Left colon (tissue), 2 donors: ENCODE results near the gene LIF. TPM values are rescaled to one million over a fixed set of nuclear protein-coding genes. Genes with fewer than 3 reads are reported as not detected.
A peak's percentile ranks its signal among the peaks of the same experiment; 100 is the strongest.

Experiments
- ATAC-seq: fragments of 200-7000 bp; cut with Tn5 transposase; one replicate; pipeline ENCODE4 v1.9.1; 2020; ENCODE audit warnings: mild to moderate bottlenecking, moderate library complexity
- DNase-seq, 2 donors: peaks; one replicate each; pipeline ENCODE4 v3.0.0-alpha.2; 2020
- intact Hi-C, 2 donors: fragments of 100-400 bp; cut with DNase I in 1 of 2; cut with micrococcal nuclease in 1 of 2; formaldehyde crosslinking; loops; one replicate each; pipeline versions ENCODE4 v1.11.2 to v1.14.0; 2022; cut with DNase I, micrococcal nuclease
- total RNA-seq, 2 donors: library from RNA; stranded (reverse); fragmentation: NEBNext Ultra II Directional; extraction: Animal tissue kit (Norgen Biotek cat#: 25700); gene quantifications; one replicate each; pipeline ENCODE4 v1.2.1, GENCODE V29; 2021
- donor health status: DM: no; HTN: no; CAD: no.
- donor health status: DM: yes; HTN: yes; CAD: no.

Gene LIF
- total RNA-seq, 2 donors from 2014 or later, result 8.2 to 11.7 TPM

DNA sequence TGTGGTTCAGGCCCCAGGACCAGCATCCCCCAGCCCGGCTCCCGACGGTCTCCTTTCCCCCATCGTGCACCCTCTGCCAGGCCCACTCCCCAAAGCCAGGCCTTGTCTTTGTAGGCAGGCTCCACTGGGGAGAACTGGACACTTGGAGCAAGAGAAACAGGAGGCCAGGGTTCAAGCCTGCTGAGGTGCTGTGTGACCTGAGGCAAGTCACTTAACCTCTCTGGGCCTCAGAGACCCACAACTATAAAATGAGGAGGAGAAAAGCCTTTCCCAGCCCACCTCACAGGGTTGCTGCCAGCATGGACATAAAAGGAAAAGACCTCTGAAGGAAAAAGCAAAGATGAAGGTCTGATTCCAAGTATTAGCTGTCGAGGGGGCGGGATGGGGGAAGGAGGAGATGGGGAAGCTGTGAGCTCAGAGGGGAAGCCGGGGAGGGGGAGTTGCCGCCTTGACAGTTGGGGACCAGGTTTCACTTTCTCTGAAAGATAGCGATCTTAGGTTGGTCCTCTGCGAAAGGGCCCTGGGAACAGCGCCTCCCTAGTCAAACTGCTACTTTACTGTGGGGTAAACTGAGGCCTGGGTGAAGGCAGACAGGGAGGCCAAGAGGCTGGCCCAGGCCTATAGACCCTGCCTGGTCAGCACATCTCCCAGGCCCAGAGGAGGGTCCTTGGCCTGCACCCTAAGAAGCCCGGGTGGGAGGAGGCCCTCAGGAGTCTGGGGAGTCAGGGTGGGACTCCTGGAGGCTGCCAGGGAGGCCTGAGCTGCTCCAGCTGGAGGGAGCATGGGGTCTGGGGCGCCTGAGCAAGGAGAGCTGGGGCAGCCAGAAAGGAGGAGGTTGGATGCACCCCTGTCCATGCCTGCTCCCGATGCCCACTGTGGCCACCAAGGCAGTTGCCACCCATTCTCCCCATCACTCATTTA, 21.1 kb upstream of the LIF start:
- intact Hi-C loops, result no loop called here
- DNase-seq (peak in 1 of 2 donors; percentile 53), ATAC-seq (no peak)

DNA sequence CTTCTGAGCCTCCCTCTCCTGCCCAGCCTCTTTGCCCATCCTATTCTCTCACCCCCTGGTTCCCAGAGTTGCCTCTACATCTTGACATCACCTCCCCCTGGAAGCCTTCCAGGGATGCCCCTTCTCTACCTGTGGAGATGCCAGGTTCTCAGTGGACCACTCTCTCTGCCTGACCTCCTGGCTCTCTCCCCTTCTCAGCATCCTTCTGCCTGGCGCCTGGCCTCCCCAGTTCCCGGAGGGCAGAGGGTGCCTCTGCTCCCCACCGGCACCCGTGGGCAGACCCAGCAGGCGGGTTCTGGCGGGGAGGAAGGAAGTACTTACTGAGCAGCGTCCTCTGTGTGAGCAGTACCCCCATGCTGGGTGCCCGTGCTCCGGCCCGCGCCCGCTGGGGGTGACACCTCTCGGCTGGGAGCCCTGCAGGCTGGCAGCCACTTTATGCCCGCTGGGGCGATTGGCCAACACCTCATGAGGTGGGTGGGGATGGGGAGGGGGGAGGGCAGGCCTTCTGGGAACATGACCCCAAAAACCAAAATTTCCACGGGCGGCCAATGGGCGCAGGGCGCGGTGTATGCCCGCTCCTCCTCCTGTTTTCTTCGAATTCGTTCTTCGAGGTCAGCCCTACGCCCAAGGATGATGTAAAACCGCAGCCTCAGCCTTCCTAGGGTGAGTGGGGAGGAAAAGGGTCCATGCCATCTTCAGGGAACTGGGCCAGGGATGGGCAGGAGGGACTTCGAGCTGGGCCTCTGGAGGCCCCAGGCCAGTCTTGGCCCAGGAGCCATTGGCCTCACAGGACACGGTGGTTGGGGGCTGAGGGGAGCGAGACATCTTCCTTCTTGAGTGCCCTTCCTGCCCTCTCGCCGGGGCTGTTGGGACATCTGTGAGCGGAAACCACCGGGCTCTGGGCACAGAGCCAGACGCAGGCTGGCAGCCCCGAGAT, 20.2 kb upstream of the LIF start, which contains the start of gene OSM:
TSS of gene OSM (minus strand) at position 407 of the 937 bp plus-strand sequence. CDS start at position 355, 52 bp downstream.
- ATAC-seq (peak; percentile 19), DNase-seq (peak; percentile 62 to 70)
- intact Hi-C loops, result no loop called here

DNA sequence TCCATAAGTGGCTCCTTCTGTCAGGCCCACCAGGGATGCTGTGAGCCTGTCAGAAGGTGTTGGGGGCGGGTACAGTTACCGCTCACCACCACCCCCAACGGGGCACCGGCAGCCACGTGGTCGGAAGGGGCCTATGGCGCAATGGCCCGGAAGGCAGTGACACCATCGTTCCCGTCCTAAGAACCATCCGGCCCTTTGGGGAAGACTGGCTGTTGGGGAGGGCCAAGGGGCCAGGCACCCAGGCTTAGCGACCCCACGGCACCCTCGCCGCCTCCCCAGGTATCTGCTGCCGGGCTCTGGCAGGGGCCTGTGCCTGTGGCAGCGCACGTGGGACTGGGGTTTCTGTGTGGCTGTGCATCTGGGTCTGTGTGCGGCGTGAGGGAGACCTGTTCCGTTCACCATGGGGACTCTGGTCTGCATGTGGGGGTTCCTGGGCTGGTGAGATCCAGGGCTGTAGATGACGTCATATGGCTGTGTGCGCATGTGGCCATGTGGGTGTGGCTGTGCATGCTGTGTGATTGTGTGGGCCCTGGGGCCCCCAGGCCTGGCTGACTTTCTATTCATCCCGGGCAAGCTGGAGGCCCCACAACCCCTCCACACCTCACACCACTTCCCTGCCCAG, 19.4 kb upstream of the LIF start:
- ATAC-seq (peak; percentile 31), DNase-seq (peak; percentile 61 to 70)
- intact Hi-C loops, result no loop called here

DNA sequence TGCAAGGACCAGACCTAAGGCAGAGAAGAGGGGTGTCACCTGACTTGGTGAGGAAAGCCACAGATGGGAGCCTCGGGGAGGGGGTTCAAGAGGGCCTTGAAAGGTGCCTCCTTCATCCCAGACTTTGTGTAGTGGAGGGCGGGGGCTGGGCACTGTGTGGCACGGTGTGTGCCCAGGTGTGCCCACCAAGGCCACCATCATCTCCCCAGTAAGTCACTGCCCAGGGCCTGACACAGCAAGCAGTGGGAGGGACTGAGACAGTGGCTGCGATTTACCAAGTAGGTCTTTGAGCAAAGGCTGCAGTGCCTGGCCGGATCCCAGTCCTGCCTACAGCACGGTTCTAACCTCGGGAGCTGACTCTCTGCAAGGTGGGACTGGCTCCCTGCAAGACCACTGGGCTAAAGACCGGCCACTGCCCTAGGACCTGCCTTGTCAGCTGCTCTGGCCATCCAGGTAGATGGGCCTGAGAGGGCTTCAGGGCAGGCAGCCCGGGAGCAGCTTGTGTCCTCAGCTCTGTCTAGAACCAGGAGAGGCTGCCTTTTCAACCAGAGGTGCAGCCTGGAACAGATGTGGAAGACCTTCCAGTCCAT, 18.7 kb upstream of the LIF start:
- intact Hi-C loops, result no loop called here
- DNase-seq, result no peak

DNA sequence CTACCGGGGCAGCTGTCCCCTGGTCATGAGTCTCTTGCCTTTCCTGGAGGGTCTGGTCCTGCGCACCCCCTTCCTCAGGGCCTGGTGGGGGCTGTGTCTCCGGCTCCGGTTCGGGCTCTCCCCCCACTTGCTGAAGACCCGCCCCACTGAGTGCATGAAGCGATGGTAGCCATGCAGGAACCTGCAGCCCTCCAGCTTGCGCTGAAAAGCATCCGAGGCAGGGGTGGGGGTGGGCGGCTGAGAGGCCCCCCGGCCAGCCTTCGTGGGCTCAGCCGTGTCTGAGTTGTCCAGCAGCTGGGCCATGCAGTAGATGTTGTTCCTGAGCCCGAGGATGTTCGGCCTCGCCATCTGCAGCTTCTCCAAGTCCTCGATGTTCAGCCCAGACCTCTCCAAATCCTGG, 17.3 kb upstream of the LIF start:
- no peak for DNase-seq
- ATAC-seq, result no peak
- intact Hi-C loops, result loop anchor here (5.0 kb wide), 1 partner anchor 123 kb away; the partner anchor contains the start of gene RNF215 (in 2 of the 2)

More for the DNA sequence above, 18.7 kb upstream of the LIF start:
- ATAC-seq, result no peak

DNA sequence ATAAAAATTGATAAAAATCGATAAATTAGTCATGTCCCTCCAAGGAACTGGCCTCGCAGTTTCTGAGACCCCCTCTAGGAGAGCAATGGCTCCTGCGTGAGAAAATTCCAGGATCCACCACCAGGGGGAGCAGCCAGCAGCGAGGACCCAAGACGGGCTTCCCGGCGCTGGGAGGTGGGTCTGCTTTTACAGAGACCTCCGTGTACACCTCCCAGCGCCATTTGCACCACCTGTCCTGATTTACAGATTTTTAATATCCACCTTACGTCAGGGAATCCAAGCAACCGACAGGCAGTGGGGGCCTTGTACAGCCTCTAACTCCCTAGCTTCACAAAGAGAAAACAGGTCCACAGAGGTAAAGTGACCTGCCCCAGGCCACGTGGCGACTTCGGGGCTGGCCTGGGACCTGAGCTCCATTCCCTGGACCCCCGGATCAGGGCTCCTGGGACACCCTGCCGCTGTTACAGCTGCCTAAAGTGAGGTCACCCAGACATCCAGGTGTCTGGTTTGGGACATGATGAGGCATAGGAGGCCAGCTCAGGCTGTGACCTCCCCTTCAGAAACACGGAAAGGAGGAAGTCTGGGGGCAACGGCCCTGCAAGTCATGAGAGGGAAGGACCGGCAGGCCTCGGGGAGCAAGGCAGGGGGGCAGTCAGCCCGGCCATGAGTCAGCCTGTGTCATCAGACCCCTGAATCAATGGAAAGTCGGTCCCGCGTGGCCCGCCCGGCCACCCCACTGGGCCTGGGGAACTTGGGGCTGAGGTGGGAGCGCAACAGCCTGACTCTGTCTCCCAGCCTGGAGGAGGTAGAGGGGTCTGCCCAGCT, 16.6 kb upstream of the LIF start:
- intact Hi-C loops, result loop anchor here (5.0 kb wide), 1 partner anchor 124 kb away; the partner anchor contains the start of gene RNF215 (in 2 of the 2)
- peak; percentile 59 to 85 for DNase-seq
- peak; percentile 29 for ATAC-seq

DNA sequence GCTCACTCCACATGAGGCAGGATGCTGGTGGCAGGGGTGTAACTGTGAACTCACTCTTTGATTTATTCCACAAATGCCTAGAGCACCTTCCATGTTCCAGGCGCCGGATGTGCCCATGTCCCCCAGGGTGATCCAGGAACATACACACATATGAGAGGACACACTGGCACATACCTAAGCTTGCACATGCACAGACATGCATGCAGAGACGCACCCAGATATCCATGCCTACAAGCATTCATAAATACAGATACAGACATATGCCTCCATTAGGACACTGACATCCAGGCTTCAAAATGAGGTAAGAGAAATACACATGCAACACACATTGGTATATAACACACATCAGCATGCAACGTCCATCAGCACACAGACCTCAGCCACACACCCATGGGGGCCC, 15.6 kb upstream of the LIF start:
- DNase-seq (no peak), ATAC-seq (no peak)
- intact Hi-C loops, result loop anchor here (5.0 kb wide), 1 partner anchor 125 kb away; the partner anchor contains the start of gene RNF215 (in 2 of the 2)

DNA sequence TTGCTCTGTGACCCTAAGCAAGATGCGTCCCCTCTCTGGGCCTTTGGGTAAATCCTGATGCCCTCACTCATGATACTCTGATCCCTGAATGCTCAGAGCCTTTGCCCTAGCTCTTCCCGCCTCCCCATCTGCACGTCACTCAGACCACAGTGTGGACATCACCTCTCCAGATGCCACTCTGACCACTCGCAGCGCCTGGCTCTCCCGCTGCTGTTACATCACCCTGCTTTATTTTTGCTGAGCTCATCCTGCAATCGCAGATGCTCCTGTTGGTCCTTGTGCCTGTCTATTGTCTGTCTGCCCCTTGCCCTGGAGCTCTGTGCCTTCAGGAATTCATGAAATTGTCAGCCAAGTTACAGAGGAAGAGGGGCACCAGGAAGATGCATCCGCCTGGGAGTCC, 14.6 kb upstream of the LIF start:
- no peak for ATAC-seq
- DNase-seq, result no peak
- intact Hi-C loops, result loop anchor here (5.0 kb wide), 1 partner anchor 126 kb away; the partner anchor contains the start of gene RNF215 (in 2 of the 2)

DNA sequence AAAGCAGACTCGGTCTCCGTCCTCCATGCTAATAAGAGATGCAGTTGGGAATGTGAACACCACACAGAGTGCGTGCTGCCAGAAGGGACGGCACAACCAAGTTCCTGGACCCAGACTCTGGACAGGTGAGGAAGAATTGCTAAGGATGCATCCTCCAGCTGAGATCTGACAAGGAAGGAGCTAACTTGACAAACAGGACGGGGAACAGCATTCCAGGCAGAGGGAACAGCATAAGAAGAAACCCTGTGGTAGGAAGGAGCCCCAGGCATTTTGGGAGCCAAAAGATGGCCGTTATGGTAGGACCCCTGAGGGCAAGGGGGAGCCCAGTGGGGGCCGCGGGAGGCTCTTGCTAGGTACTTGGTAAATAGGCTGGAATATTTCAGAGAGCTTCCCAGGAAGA, 14.1 kb upstream of the LIF start:
- no peak for ATAC-seq
- intact Hi-C loops, result loop anchor here (5.0 kb wide), 1 partner anchor 127 kb away; the partner anchor contains the start of gene RNF215 (in 2 of the 2)

DNA sequence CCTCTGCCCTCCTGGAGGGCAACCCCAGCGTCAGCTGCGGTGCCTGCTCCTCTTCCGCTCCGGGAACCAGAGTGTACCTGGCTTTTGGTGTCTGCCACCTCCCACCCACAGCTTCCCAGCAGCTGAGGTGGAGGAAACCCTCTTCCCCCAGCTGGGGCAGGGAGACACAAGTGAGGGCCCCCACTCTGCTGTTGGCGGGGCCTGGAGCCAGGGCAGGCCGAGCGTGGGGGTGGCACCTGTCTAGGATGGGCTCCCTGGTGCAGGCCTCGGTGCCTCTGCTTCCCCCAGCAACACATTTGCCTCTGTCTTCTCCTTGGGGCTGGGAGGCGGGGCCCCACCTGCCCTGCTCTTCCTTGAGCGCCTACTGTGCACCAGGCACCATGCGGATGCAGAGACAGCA, 13.7 kb upstream of the LIF start:
- ATAC-seq (no peak), DNase-seq (no peak)
- intact Hi-C loops, result loop anchor here (5.0 kb wide), 1 partner anchor 127 kb away; the partner anchor contains the start of gene RNF215 (in 2 of the 2)

More for the DNA sequence above, 14.1 kb upstream of the LIF start:
- DNase-seq, result no peak

DNA sequence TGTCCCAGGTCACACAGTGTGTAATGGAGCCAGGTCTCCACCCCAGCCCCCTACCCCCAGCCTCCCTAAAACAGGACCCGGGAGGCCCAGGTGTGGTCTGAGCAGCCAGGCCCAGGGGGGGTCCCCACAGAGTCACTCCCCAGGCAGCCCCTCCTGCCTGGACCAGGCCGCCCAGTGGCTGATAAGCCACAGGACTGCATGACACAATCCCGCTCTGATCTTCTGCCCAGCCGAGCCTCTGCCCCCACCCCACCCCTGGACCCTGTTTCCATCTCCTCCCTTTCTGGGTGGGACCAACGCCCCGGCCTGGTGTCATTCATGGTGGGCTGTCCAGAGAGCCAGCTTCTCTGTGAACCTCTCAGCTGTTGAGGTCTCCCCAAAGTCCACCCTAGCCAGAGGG, 7.8 kb upstream of the LIF start:
- ATAC-seq, result no peak
- peak in 1 of 2 donors; percentile 11 for DNase-seq
- intact Hi-C loops, result loop anchor here in 1 of 2 donors (2.0 kb wide), 1 partner anchor 146 kb away; no protein-coding TSS in a partner anchor

DNA sequence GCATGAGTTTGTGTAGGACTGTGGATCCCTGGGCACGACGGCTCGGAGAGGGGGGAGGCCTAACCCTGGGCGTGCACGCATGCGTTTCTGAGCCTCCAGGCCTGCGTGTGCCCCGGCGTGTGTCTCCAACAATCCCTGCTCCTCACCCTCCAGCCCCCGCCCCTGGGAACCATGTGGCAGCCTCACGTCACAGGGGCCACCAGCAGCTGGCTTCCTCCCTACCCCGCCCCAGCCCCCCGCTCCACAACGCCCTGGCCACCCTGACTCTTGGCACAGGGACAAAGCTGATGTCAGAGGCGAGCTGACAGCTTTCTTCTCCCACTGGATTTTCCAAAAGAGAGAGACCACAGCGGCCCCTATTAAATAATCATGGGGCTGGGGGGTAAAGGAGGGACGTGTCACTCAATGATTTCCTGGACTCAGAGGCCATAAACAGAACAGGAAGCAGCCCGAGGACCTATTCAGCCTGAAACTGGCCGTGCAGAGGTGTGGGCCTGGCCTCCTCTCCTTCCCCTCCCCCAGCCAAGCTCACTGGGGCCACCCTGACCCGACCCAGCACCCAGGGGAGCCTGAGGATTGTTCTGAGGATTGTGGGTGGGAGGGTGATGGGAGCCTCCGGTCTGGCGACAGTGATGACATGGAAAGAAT, 6.8 kb upstream of the LIF start:
- DNase-seq, result peak; percentile 81 to 87
- peak; percentile 26 for ATAC-seq
- intact Hi-C loops, result no loop called here

DNA sequence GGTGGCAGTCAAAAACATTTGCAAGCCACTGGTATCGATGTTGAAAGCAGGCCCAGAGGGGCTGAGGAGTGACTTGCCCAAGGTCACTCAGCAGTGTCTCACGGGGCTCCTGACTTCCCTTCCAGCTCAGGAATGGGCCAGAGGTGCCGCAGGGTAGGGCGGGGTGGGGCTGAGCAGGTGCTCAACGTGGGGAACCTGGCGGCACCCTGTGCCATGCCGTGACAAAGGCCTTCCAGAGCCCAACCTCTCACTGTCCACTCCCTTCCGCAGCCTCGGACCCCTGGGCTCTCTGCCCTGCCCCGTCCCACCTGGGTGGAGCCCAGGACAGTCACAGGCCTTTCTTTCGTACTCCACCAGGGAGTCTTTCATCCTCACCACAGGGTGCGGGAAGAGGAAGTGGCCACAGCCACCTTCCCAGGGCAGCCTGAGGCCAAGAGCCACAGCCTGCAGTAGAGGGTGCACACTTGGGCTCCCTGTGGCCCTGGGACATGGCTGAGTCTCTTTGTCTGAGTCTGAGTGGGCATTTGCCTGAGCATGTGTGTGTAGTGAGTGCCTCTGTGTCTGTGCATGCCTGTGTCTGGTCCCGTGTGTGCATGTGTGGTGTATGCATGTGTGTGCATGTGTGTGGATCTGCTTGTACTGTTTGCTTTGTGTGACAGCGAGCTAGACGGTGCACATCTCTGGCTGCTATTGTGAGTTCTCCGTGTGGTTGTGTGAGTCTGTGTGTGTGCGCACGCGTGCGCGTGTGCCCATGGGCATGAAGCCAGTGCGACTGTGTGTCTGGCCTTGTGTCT, 6.0 kb upstream of the LIF start:
- DNase-seq (peak; percentile 76 to 82), ATAC-seq (peak; percentile 55)
- intact Hi-C loops, result no loop called here

DNA sequence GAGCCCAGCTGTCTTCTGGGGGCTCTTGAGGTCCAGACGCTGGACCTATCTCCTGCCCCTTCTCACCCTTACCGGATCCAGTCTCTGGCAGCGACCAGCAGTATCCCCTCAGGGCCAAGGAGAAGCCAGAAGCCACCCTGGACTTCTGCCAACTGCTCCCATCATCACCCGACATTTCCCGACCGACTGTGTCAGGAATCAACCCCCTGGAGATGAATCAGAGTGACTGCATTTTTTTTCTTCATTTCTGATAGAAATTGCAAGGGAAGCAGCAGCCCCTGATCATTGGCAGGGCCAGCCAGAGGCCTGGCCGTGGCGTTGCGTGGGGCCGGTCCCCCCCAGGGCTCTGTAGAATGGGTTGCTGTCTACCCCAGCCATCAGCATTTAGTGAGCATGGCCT, 5.2 kb upstream of the LIF start:
- intact Hi-C loops, result no loop called here
- DNase-seq, result peak in 1 of 2 donors; percentile 14
- no peak for ATAC-seq

DNA sequence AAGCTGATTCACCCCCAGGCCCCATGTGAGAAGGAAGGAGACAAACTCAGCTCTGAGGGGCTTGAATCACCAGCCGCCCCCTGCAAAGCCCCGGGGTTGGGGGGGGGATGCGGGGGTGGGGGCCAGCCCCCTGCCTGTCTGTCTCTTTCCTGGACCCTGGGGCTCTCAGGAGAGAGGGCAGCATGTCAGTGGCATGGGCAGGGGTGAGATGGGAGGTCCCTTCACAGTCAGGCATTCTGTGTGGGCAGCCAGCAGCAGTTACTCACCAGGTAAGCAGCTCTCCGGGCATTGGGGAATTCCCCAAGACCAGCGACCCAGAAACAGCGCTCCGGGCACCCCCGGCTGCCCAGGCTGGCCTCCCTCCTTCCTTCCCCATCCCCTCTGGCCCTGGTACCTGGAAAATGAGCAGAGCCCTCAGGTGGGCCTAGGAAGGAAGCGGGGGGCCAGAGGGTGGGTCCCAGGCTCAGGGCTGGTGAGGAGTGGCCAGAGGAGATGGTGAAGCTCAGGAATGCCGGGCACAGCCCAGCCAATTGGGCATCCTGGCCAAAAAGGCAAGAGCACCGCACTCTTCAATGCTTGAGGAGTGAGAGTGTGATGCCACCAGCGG, 4.2 kb upstream of the LIF start:
- intact Hi-C loops, result no loop called here
- DNase-seq, result peak in 1 of 2 donors; percentile 10
- no peak for ATAC-seq
